ENCODE results near the gene SREBF1.

SREBF1 gene

DNA sequence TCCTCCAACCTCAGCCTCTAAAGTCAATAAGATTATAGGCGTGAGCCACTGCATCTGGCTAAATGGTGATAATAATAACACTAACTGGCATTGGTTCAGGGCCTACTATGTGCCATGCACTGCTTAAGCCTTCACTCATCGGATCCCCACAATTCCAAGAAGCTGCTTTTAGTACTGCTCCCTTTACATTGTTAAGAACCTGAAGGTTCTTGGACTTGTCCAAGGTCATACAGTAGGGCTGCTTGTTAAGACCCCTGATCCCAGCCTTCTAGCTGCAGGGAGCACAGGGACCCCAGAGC is 6.6 kb downstream of the SREBF1 start:
- no peak overlapping the region for H3K4me3 ChIP-seq (ENCODE audit: low read length)
- TF ChIP-seq ZNF274 (IDR thresholded peaks at IDR 0.05; ENCODE audit: low read depth, low read length) = no peak

DNA sequence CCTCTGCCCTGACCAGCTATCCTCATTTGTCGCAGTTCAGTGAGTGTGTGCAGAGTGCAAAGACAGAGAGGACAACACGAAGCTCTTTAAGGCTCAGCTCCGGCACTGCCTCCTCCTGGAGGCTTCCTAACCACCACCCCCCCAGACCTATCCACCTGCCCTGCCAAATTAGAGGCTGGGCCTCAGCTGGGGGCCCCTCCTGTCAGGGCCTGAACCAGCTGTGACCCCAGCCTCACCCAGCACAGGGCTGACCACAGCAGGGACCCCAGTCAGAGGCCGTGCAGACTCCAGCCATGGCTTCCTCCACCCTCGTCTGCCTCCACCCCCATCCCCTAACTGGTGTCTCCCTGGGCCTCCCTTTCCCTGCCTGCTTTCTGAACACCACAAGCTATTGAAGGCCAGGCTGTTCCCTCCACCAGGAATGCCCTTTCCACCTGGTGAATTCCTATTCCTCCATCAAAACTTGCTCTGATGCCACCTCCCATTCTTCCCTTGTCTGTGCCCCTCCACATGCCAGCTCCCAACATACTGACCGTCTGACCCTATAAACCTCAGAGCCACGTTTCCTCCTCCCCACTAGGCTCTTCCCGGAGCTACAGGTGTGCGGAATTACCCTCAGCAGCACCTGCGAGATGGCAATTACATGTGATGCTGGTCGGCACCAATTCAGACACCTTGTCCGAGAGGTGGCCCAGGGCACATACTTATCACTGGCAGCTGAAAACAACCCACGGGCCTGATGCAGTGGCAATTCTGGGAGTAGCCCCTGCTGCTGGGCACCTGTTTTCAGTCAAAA is 8.8 kb downstream of the SREBF1 start:
- no peak overlapping the region for H3K4me3 ChIP-seq (ENCODE audit: low read length)
- TF ChIP-seq ZNF274 (IDR thresholded peaks at IDR 0.05; ENCODE audit: low read depth, low read length) = no peak

DNA sequence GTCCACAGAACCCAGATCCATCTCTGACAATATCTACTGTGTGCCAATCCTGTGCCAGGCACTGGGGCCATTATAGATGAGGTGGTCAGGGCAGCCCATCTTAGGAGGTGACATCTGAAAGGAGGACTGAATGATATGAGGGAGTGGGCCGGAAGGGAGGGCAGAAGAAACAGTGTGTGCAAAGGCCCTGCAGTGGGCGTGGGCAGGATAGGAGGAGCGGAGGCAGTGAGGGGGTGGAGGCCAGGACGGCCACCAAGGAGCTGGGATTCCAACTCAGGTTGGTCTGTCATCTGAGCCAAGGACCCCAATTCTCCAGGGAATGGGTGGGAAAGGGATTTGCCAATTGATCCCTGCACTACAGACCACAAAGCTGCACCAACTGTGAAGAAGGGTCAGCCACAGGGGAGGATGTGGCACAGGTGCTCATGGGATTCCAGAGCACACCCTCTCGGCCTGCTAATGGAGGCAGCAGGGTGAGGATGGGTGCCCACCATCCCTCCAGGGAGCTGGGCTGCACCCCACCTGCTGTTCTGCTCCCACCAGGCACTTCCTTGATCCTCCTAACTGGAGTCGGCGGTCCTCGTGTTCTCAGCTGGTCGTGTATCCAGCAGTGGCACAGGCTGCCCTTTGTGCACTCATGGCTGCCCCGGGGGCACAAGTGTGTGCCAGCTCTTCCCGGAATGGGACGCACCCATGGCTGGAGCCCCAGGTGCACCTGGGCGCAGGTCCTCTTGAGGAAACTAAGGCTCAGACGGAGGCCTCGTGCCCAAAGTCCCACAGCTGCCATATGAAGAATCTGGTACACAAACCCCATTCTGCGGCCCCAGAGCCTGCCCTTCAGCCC is 9.6 kb downstream of the SREBF1 start:
- no peak overlapping the region for H3K4me3 ChIP-seq (ENCODE audit: low read length)
- TF ChIP-seq ZNF274 (IDR thresholded peaks at IDR 0.05; ENCODE audit: low read depth, low read length) = no peak

DNA sequence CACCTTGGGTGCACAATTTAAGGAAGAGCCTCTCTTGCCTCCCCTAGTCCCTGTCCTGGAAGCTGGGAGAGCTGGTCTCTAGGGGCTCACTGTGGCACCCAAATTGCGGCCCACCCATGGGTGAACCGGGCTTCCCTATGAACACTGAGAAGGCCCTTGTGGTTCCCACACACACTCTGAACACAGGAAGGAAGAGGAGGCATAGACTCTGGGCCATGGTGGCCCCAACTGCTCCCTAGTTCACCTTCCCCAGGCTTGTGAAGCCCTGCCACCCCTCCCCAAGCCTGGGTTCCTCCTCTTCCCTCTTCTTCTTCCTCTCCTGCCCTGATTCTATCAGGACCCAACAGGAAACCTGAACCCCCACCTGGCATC is 10.5 kb downstream of the SREBF1 start:
- TF ChIP-seq ZNF274 (IDR thresholded peaks at IDR 0.05; ENCODE audit: low read depth, low read length) = no peak
- H3K4me3 ChIP-seq (ENCODE audit: low read length) = no peak overlapping the region

DNA sequence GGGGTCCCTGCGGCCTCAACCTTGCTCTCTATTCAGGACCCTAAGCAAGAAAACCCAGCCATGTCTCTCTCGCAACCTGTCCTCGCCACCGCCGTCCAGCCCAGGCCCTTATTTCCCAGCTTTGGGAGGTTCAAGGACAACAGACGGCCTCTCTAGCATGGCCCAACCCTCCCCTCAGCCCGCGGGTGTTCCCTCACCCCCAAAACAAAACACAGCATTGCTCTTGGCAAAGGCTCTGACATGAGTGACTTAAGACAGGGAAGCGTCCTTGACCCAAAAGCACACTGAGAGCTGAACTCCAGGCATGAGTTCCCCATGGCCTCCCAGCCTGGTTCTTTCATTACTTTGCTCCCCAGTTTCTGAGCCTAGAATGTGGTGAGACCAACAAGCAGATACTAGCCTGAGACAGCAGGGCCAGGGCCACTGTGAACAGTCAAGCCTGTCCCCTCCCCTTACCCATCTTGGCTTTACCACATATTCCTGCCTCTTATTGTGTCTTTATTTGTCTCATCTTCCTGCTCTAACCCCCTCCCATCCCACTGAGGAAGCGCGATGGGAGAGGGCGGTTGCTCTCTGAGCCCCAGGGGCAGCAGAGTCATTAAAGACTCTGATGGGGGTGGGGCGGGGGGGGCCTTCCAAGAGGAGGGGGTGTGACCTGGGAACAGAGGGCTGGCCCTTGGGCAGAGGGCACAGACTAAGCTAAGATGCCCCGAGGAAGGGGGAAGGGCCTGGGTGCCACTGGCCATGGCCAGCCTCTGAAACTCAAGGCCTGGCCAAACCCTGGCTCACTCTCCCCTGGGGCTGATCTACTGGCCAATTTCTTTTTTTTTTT is 11.8 kb downstream of the SREBF1 start:
- no peak for TF ChIP-seq ZNF274 (IDR thresholded peaks at IDR 0.05; ENCODE audit: low read depth, low read length)
- H3K4me3 ChIP-seq (ENCODE audit: low read length) = no peak overlapping the region

DNA sequence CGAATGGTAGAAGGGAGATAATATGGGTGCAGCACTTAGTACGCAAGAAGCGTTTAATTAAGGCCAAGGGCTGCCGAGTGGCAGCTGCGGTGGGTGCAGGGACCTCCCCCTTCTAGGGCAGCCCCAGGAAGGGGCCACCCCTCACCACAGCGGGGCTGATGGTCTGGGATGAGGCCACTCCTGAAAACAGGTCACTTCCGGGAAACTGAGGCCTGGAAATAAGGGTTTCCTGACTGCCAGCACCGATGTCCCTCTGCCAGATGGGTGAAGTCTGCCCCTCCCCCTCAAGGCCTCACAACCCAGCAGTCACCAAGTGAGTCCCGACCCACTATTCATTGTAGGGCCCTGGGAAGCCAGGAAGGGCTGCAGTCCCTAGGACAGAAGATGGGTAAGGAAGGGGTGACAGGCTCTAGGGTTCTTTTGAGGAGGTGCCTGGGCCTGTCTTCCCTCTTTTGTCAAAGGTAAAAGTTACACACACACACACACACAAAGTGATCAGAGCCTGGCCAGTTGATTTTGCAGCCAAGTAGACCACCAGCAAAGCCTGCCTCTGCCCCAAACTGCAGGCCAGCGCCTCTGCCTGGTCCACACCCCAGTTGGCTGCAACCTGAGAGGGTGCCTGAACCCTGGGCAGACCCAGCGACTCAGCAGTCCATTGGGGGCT is 12.5 kb downstream of the SREBF1 start:
- peak overlapping the region; percentile 23; the same call in 1 of the 2 replicates for H3K4me3 ChIP-seq (ENCODE audit: low read length)
- no peak for TF ChIP-seq ZNF274 (IDR thresholded peaks at IDR 0.05; ENCODE audit: low read depth, low read length)

DNA sequence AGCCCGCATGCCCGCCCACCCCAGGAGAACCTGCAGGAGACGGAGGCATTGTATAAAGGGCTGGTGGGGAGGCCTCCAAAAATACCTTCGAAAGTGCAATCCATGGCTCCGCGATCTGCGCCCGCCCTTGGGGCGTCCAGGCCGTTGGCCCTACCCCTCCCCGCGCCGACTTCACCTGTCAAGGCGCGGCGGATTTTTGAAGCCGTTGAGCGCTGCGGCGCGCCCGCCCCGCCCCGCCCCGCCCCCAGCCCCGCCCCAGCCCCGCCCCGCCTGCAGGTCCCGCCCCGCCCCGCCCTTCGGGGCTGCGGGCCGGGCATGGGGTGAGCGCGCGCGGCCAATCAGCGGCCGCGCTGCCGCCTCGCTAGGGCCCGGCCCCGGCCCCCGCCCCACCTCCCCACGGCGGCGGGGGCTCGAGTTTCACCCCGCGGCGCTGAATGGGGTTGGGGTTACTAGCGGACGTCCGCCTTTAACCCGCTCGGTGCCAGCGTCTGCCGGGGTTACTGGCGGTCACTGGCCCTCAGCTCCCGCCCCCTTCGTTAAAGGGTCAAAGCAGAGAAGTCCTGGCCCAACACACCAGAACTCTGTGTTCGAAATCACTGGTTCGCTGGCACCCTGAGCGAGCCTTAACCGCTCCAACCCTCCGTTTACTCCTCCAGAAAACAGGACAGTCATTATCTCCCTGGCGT is 13.2 kb downstream of the SREBF1 start:
- H3K4me3 ChIP-seq (ENCODE audit: low read length) = peak overlapping the region; percentile 23; the same call in 1 of the 2 replicates
- TF ChIP-seq ZNF274 (IDR thresholded peaks at IDR 0.05; ENCODE audit: low read depth, low read length) = no peak

DNA sequence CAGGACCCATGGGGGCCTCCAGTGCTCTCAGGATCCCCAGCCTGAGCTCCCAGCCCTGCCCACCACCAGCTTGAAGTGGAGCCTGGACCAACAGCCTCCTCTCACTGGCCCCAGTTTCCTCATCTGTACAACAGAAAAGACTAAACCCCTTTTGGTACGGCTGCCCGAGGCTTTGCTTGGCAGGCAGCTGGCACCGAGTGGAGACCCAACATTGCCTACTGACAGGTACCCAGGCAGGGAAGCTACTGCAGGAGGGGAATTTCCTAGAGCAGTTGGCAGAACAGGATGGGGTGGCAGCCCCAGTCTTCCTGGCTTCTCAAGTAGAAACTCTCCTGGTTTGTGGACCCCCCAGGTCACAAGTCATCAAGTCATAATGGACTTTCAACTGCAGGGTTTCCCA is 14.2 kb downstream of the SREBF1 start:
- TF ChIP-seq ZNF274 (IDR thresholded peaks at IDR 0.05; ENCODE audit: low read depth, low read length) = no peak
- H3K4me3 ChIP-seq (ENCODE audit: low read length) = no peak overlapping the region; the same call in 1 of the 2 replicates

DNA sequence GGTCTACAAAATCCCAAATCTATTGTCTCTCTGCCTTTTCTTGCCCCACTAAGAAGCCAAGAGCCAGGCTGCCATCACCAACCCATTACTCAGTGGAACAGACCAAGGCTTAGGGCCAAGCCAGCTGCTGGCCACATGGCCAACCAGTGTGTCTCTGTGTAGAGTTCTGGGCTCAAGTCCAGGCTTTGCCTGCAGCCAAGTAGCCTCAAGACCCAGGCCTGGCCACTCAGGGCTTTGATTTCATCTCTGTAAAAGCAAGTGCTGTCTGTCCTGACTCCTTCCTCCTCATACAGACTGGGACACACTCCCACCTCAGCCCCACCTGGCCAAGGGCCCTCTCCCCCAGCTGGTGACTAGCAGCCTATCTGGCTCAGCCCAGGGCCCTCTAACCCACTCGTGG is 14.6 kb downstream of the SREBF1 start:
- no peak overlapping the region for H3K4me3 ChIP-seq (ENCODE audit: low read length)
- no peak for TF ChIP-seq ZNF274 (IDR thresholded peaks at IDR 0.05; ENCODE audit: low read depth, low read length)

DNA sequence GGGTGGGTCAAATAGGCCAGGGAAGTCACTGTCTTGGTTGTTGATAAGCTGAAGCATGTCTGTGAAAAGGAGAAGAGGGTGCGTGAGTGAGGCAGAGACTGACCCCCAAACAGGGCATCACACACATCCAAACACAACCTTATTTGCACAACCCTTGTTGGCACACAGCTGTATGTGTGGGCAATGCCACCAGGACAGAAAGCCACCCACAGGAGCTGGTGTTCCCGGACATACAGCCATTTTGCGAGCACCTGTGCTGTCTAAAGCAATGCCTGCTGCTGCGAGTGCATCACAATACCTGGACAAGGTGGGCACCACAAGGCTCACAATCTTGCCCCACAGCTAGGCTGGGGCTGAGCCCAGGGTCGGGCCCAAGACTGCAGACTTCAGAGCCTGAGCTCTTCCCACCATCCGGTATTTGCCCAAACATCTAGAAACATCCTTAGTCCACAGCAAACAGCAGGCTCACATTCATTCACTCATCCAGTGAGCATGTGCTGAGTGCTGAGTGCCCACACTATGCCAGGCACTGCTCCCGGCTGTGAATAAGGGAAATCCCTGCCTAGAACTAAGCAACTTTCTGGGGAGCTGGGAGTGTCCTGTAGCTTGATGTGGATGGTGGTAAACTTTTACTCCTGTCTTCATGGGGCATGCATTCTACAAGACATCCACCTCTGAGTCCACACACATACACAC is 16.2 kb downstream of the SREBF1 start:
- H3K4me3 ChIP-seq (ENCODE audit: low read length) = no peak overlapping the region
- TF ChIP-seq ZNF274 (IDR thresholded peaks at IDR 0.05; ENCODE audit: low read depth, low read length) = no peak

DNA sequence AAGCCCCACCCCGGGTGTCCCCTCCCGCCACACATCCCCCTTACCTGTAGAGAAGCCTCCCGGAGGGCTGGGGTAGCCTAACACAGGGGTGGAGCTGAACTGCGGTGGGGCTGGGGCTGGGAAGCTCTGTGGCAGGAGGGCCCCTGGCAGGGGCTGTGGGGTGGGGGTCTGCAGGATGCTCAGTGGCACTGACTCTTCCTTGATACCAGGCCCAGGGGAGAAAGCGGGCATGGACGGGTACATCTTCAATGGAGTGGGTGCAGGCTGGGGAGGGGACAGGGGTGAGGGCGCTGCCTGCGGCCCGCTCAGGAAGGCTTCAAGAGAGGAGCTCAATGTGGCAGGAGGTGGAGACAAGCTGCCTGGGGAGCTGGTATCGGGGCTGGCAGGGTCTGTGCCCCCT is 16.7 kb downstream of the SREBF1 start:
- no peak overlapping the region for H3K4me3 ChIP-seq (ENCODE audit: low read length)

DNA sequence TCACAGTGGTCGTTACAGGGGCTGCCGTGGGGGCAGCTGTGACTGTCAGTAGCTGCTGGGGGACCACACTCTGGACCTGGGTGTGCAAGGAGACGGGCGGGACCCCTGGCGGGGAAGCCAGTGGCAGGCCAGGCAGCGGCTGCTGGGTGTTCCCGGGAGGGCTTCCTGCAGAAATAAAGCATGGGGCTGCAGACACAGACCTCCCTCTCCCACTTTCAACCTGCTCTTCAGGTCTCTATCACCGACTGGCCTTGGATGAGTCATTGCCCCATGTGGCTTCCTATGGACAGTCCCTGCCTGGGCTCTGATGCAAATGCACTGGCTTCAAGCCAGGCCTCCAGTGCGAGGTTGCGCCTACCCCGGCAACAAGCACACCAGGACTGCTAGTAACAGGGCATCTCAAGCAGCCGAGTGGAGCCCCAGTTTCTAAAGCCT is 17.2 kb downstream of the SREBF1 start:
- no peak for TF ChIP-seq ZNF274 (IDR thresholded peaks at IDR 0.05; ENCODE audit: low read depth, low read length)
- H3K4me3 ChIP-seq (ENCODE audit: low read length) = no peak overlapping the region

More for the DNA sequence above, 16.7 kb downstream of the SREBF1 start:
- TF ChIP-seq ZNF274 (IDR thresholded peaks at IDR 0.05; ENCODE audit: low read depth, low read length) = no peak

DNA sequence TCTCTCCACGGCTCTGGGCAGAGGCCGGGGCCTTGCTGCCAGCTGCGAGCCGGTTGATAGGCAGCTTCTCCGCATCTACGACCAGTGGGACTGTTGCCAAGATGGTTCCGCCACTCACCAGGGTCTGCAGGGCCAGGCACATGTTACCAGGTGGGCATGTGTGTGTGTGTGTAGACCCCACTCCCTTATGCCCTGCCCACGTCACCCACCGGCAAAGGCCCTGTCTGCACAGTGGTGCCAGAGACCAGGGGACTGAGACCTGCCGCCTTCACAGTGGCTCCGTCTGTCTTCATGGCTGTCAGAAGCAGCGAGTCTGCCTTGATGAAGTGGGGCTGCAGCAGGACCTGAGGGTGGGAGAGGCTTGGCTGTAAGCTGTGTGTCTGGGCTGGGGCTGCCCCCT is 17.7 kb downstream of the SREBF1 start:
- no peak overlapping the region for H3K4me3 ChIP-seq (ENCODE audit: low read length)
- no peak for TF ChIP-seq ZNF274 (IDR thresholded peaks at IDR 0.05; ENCODE audit: low read depth, low read length)
